ENCODE results near the gene SF3B2. TPM values are rescaled to one million over a fixed set of nuclear protein-coding genes. Genes with fewer than 3 reads are reported as not detected.

Gene SF3B2
- total and polyA plus RNA-seq, 9 of the 15 experiments (the other 6 are each of a cell fraction or from before 2014, with no cell fraction given), result 58.3 to 248 (median 157) TPM

GRCh38 chr11:66051766-66052663 is at the start of gene SF3B2 (continued):
- no peak for TF ChIP-seq GATA2 (CRISPR knock-in tag; IDR thresholded peaks at IDR 0.05)
- no peak for TF ChIP-seq E2F5 (CRISPR knock-in tag; IDR thresholded peaks at IDR 0.05)
- TF ChIP-seq, protein P1, sequence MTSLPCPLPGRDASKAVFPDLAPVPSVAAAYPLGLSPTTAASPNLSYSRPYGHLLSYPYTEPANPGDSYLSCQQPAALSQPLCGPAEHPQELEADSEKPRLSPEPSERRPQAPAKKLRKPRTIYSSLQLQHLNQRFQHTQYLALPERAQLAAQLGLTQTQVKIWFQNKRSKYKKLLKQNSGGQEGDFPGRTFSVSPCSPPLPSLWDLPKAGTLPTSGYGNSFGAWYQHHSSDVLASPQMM (CRISPR knock-in tag; IDR thresholded peaks at IDR 0.05), result no peak
- peak; percentile 92 for TF ChIP-seq NFRKB (IDR thresholded peaks at IDR 0.05; ENCODE audit: low read depth)
- peak; percentile 91 for TF ChIP-seq TAF1 (IDR thresholded peaks at IDR 0.05; ENCODE audit: control insufficient read depth, extremely low read depth, insufficient read depth, low read length, severe bottlenecking)
- TF ChIP-seq ZNF695 (CRISPR knock-in tag; IDR thresholded peaks at IDR 0.05), result no peak
- TF ChIP-seq ZZZ3 (IDR thresholded peaks at IDR 0.05), result no peak
- peak; percentile 36; the same call in 1 of the 2 replicates for TF ChIP-seq CHD2 (IDR thresholded peaks at IDR 0.05; ENCODE audit: low read depth, low read length)
- no peak for TF ChIP-seq RFX7 (CRISPR knock-in tag; IDR thresholded peaks at IDR 0.05)
- no peak for TF ChIP-seq ZNF282 (CRISPR knock-in tag; IDR thresholded peaks at IDR 0.05)
- TF ChIP-seq CGGBP1 (CRISPR knock-in tag; IDR thresholded peaks at IDR 0.05), result no peak
- TF ChIP-seq, protein P2, sequence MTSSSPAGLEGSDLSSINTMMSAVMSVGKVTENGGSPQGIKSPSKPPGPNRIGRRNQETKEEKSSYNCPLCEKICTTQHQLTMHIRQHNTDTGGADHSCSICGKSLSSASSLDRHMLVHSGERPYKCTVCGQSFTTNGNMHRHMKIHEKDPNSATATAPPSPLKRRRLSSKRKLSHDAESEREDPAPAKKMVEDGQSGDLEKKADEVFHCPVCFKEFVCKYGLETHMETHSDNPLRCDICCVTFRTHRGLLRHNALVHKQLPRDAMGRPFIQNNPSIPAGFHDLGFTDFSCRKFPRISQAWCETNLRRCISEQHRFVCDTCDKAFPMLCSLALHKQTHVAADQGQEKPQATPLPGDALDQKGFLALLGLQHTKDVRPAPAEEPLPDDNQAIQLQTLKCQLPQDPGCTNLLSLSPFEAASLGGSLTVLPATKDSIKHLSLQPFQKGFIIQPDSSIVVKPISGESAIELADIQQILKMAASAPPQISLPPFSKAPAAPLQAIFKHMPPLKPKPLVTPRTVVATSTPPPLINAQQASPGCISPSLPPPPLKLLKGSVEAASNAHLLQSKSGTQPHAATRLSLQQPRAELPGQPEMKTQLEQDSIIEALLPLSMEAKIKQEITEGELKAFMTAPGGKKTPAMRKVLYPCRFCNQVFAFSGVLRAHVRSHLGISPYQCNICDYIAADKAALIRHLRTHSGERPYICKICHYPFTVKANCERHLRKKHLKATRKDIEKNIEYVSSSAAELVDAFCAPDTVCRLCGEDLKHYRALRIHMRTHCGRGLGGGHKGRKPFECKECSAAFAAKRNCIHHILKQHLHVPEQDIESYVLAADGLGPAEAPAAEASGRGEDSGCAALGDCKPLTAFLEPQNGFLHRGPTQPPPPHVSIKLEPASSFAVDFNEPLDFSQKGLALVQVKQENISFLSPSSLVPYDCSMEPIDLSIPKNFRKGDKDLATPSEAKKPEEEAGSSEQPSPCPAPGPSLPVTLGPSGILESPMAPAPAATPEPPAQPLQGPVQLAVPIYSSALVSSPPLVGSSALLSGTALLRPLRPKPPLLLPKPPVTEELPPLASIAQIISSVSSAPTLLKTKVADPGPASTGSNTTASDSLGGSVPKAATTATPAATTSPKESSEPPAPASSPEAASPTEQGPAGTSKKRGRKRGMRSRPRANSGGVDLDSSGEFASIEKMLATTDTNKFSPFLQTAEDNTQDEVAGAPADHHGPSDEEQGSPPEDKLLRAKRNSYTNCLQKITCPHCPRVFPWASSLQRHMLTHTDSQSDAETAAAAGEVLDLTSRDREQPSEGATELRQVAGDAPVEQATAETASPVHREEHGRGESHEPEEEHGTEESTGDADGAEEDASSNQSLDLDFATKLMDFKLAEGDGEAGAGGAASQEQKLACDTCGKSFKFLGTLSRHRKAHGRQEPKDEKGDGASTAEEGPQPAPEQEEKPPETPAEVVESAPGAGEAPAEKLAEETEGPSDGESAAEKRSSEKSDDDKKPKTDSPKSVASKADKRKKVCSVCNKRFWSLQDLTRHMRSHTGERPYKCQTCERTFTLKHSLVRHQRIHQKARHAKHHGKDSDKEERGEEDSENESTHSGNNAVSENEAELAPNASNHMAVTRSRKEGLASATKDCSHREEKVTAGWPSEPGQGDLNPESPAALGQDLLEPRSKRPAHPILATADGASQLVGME (CRISPR knock-in tag; IDR thresholded peaks at IDR 0.05), result no peak
- TF ChIP-seq SMARCB1 (IDR thresholded peaks at IDR 0.05; ENCODE audit: insufficient read length, low read depth), result no peak
- no peak for TF ChIP-seq NCOA2 (IDR thresholded peaks at IDR 0.05; ENCODE audit: partially characterized antibody in 2 of 2)
- TF ChIP-seq JUN (IDR thresholded peaks at IDR 0.05; ENCODE audit: borderline replicate concordance, low read depth, low read length), result peak; percentile 33; the same call in 1 of the 2 replicates
- no peak for TF ChIP-seq JUN (CRISPR knock-in tag; IDR thresholded peaks at IDR 0.05; ENCODE audit: borderline replicate concordance)
- TF ChIP-seq HDAC1 (IDR thresholded peaks at IDR 0.05), result peak in 1 of 2 experiments; percentile 83; a peak in 2 of 4 replicates
- TF ChIP-seq ADNP (tag; IDR thresholded peaks at IDR 0.05), result no peak

Data from K562 (cell line).